Measurements from ENCODE around the gene RLBP1. TPM values are rescaled to one million over a fixed set of nuclear protein-coding genes. Genes with fewer than 3 reads are reported as not detected.

RLBP1 gene
- total RNA-seq, 1 experiment from 2014 or later, result not detected

DNA sequence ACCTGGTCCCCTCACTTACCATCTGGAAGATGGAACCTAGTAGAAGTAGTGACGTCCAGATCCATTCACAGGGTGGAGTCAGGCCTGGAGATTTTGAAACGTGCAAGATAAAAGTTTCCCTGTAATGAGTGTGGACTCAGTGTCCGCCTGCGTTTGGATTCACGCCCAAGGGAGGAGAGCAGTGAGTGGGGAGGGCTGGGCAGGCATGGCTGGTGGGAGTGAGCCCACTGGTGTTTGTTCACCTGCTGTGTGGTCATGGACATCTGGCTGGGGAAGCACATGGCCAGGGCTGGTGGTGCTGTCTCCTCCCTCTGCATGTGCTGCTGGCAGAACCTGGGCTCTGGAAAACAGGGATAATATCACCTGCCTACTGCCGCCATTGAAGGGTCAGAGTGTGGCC, 37.0 kb downstream of the RLBP1 start:
- no peaks in the 10 kb centered on the region for H3K4me1 ChIP-seq
- H3K4me3 ChIP-seq (ENCODE audit: low read depth, low read length), result no peak overlapping the region
- H3K36me3 Mint-ChIP-seq (ENCODE audit: insufficient read depth, unreplicated experiment), result peaks cover 18% of the 10 kb centered on the region
- no peaks in the 10 kb centered on the region for H3K9me3 ChIP-seq
- no peaks in the 10 kb centered on the region for H3K4me1 Mint-ChIP-seq (ENCODE audit: low read depth, unreplicated experiment)
- H3K4me3 Mint-ChIP-seq (ENCODE audit: unreplicated experiment), result no peak overlapping the region
- peaks cover 1% of the 10 kb centered on the region; the same call in 1 of the 2 replicates for H3K36me3 ChIP-seq (ENCODE audit: control insufficient read depth, insufficient read depth, low read length)
- H3K27ac Mint-ChIP-seq (ENCODE audit: unreplicated experiment), result no peak overlapping the region
- no peaks in the 10 kb centered on the region for H3K27me3 ChIP-seq (replicated peaks; ENCODE audit: control insufficient read depth, insufficient read depth, low read length)
- H3K9me3 Mint-ChIP-seq (ENCODE audit: unreplicated experiment), result no peaks in the 10 kb centered on the region
- BruUV-seq (replicated peaks), result no TSS peak
- ChIA-PET CTCF (no interaction called here), POLR2A (no interaction called here)
- no peaks in the 10 kb centered on the region for H3K27me3 Mint-ChIP-seq (ENCODE audit: insufficient read depth, unreplicated experiment)
- intact Hi-C loops (cut with micrococcal nuclease; ENCODE audit: unreplicated experiment), result no loop called here
- no peak for DNase-seq
- TF ChIP-seq, protein P1, sequence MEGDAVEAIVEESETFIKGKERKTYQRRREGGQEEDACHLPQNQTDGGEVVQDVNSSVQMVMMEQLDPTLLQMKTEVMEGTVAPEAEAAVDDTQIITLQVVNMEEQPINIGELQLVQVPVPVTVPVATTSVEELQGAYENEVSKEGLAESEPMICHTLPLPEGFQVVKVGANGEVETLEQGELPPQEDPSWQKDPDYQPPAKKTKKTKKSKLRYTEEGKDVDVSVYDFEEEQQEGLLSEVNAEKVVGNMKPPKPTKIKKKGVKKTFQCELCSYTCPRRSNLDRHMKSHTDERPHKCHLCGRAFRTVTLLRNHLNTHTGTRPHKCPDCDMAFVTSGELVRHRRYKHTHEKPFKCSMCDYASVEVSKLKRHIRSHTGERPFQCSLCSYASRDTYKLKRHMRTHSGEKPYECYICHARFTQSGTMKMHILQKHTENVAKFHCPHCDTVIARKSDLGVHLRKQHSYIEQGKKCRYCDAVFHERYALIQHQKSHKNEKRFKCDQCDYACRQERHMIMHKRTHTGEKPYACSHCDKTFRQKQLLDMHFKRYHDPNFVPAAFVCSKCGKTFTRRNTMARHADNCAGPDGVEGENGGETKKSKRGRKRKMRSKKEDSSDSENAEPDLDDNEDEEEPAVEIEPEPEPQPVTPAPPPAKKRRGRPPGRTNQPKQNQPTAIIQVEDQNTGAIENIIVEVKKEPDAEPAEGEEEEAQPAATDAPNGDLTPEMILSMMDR (IDR thresholded peaks at IDR 0.05; ENCODE audit: insufficient read depth in 1 of 2, low read depth in 1 of 2, low read length in 1 of 2, severe bottlenecking in 1 of 2, unreplicated experiment in 1 of 2), result no peak

DNA sequence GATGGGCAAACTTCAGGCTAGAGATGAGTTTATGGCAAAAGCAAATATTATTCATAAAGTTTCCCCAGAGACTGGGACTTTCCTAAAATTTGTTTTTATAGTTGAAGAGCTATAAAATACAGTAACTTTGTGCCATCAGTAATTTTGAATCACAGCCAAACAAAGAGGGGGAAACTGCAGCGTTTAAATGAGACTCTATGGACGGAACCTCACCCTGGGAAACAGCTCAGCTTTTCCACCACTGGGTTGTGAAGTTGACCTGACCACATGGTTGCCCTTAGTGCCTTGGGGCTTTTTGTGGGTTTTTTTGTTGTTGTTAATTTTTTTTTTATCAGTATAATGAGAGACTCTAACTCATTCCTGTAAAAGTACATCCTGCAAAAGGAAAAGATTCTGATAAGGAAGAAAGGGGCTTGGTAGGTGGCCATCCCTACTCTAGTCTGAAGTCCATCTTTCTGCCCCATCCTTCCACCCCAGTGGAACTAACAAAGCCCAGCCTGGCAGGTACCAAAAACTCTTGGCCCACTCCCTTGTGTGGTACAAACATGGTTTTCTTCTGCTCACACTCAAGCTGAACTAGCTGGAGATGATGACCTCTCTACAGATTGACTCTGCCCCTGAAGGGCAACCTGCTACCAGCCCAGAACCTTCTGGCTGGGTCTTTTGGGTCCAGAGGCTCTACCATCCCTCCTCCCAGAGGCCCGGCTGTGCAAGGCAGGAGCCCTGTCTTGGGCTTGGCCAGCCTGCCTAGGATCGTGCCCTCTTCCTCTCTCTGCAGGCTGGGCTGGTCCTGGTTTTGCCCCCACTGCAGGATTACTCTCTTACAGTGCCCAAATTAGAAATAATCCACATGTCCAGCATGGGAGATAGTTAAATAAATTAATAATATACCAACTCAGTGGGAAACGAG, 41.2 kb downstream of the RLBP1 start:
- POLR2A ChIA-PET, result no interaction called here
- no peak overlapping the region for H3K27ac Mint-ChIP-seq (ENCODE audit: unreplicated experiment)
- no peaks in the 10 kb centered on the region for H3K9me3 Mint-ChIP-seq (ENCODE audit: unreplicated experiment)
- H3K4me1 ChIP-seq, result no peaks in the 10 kb centered on the region
- TF ChIP-seq, protein P1 (IDR thresholded peaks at IDR 0.05; ENCODE audit: insufficient read depth in 1 of 2, low read depth in 1 of 2, low read length in 1 of 2, severe bottlenecking in 1 of 2, unreplicated experiment in 1 of 2), result no peak
- CTCF ChIA-PET, result interaction anchor here (0.7 to 1.0 kb wide), 2 partner anchors 41 to 275 kb away, joined by 3 read pairs; no protein-coding TSS in a partner anchor
- BruUV-seq (replicated peaks), result no TSS peak
- no peaks in the 10 kb centered on the region for H3K27me3 ChIP-seq (replicated peaks; ENCODE audit: control insufficient read depth, insufficient read depth, low read length)
- no peaks in the 10 kb centered on the region for H3K27me3 Mint-ChIP-seq (ENCODE audit: insufficient read depth, unreplicated experiment)
- no peak overlapping the region for H3K4me3 Mint-ChIP-seq (ENCODE audit: unreplicated experiment)
- intact Hi-C loops (cut with micrococcal nuclease; ENCODE audit: unreplicated experiment), result loop anchor here (10.0 kb wide), 1 partner anchor 305 kb away; no protein-coding TSS in a partner anchor
- DNase-seq, result no peak
- no peak overlapping the region for H3K4me3 ChIP-seq (ENCODE audit: low read depth, low read length)
- H3K9me3 ChIP-seq, result no peaks in the 10 kb centered on the region
- H3K4me1 Mint-ChIP-seq (ENCODE audit: low read depth, unreplicated experiment), result no peaks in the 10 kb centered on the region
- H3K36me3 ChIP-seq (ENCODE audit: control insufficient read depth, insufficient read depth, low read length), result no peaks in the 10 kb centered on the region
- peaks cover 28% of the 10 kb centered on the region for H3K36me3 Mint-ChIP-seq (ENCODE audit: insufficient read depth, unreplicated experiment)

DNA sequence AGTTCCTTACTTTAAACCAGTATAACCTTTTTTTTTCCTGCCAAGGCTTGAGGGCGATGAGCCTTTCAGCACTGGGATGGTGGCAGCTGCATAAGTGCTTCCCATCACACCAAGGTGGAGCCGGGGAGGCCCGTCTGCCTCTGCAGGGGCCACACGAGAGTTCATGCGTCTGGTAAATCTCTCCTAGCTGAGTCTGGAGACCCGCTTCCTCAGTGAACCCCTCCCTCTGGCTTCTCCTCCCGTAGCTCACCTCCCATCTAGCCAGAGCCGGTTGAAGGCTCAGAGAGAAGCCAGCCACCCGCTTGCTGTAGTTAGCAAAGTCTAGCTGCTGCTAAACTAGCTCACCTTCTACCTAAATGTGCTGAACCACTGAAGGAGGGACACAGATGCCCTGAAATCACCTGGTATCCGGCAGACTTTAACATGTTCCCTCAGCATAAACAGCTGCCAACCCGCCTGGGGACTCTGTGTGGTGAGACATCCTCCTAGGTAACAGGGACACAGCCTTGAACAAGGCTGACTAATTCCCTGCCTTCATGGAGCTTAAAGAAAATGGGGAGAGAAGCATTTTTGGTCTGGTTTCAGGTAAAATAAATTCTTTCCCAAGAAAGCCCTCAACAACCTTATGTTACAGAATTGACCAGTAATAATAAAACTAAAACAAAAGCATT, 42.9 kb downstream of the RLBP1 start:
- Histone ChIP-seq H3K27me3 (replicated peaks; ENCODE audit: control insufficient read depth, insufficient read depth, low read length) (no peaks in the 10 kb centered on the region), H3K9me3 (no peaks in the 10 kb centered on the region), H3K36me3 (ENCODE audit: control insufficient read depth, insufficient read depth, low read length) (no peaks in the 10 kb centered on the region), H3K4me1 (no peaks in the 10 kb centered on the region), H3K4me3 (ENCODE audit: low read depth, low read length) (no peak overlapping the region)
- H3K27me3 Mint-ChIP-seq (ENCODE audit: insufficient read depth, unreplicated experiment), result no peaks in the 10 kb centered on the region
- peaks cover 24% of the 10 kb centered on the region for H3K36me3 Mint-ChIP-seq (ENCODE audit: insufficient read depth, unreplicated experiment)
- intact Hi-C loops (cut with micrococcal nuclease; ENCODE audit: unreplicated experiment), result loop anchor here (10.0 kb wide), 1 partner anchor 304 kb away; no protein-coding TSS in a partner anchor
- ChIA-PET CTCF (interaction anchor here (0.5 to 1.9 kb wide), 18 partner anchors 14 to 509 kb away, joined by 3 to 16 read pairs (median 4); partner anchors contain the start of gene ABHD2), POLR2A (no interaction called here)
- no TSS peak for BruUV-seq (replicated peaks)
- H3K27ac Mint-ChIP-seq (ENCODE audit: unreplicated experiment), result no peak overlapping the region
- H3K4me3 Mint-ChIP-seq (ENCODE audit: unreplicated experiment), result no peak overlapping the region
- no peaks in the 10 kb centered on the region for H3K4me1 Mint-ChIP-seq (ENCODE audit: low read depth, unreplicated experiment)
- DNase-seq, result no peak
- no peaks in the 10 kb centered on the region for H3K9me3 Mint-ChIP-seq (ENCODE audit: unreplicated experiment)
- TF ChIP-seq, protein P1 (IDR thresholded peaks at IDR 0.05; ENCODE audit: insufficient read depth in 1 of 2, low read depth in 1 of 2, low read length in 1 of 2, severe bottlenecking in 1 of 2, unreplicated experiment in 1 of 2), result no peak

All from Caco-2 (cell line).